Measurements from ENCODE around the gene FAM78B. TPM values are rescaled to one million over a fixed set of nuclear protein-coding genes. Genes with fewer than 3 reads are reported as not detected.

The FAM78B gene
- total and polyA plus RNA-seq, 8 donors: 0.44 to 8.0 (median 0.89) TPM; not detected in 2

GRCh38 chr1:166127003-166127402 is 39.8 kb downstream of the FAM78B start:
- no peaks in the 10 kb centered on the region for H3K4me1 ChIP-seq
- no peak overlapping the region for H3K4me3 ChIP-seq
- no peak overlapping the region for H3K27ac ChIP-seq
- no peak for DNase-seq
- 55 to 78% (median 73%) methylated on average over 1 of the region's 1 CpG for WGBS, 5 donors
- no peaks in the 10 kb centered on the region for H3K36me3 ChIP-seq
- no peaks in the 10 kb centered on the region for H3K9me3 ChIP-seq
- no peaks in the 10 kb centered on the region for H3K27me3 ChIP-seq
- no peak for TF ChIP-seq EP300 (IDR thresholded peaks at IDR 0.05)
- no peak for TF ChIP-seq POLR2AphosphoS5 (IDR thresholded peaks at IDR 0.05)
- TF ChIP-seq POLR2A (IDR thresholded peaks at IDR 0.05): no peak
- TF ChIP-seq CTCF (IDR thresholded peaks at IDR 0.05): no peak
- intact Hi-C loops (cut with DNase I; ENCODE audit: low total_unique reads): no loop called here

GRCh38 chr1:166122873-166123466 is 43.8 kb downstream of the FAM78B start:
- TF ChIP-seq POLR2A (IDR thresholded peaks at IDR 0.05) (no peak), CTCF (IDR thresholded peaks at IDR 0.05) (no peak), EP300 (IDR thresholded peaks at IDR 0.05) (no peak), POLR2AphosphoS5 (IDR thresholded peaks at IDR 0.05) (no peak)
- intact Hi-C loops (cut with DNase I; ENCODE audit: low total_unique reads): no loop called here
- H3K36me3 ChIP-seq: no peaks in the 10 kb centered on the region
- no peaks in the 10 kb centered on the region for H3K27me3 ChIP-seq
- no peaks in the 10 kb centered on the region for H3K4me1 ChIP-seq
- WGBS, 5 donors: 55 to 66% (median 61%) methylated on average over 8 of the region's 8 CpGs
- H3K9me3 ChIP-seq: no peaks in the 10 kb centered on the region
- no peak for DNase-seq
- no peak overlapping the region for H3K27ac ChIP-seq
- no peak overlapping the region for H3K4me3 ChIP-seq

- no peaks in the 10 kb centered on the region for H3K9me3 ChIP-seq
- intact Hi-C loops (cut with DNase I; ENCODE audit: low total_unique reads): no loop called here
- no peak overlapping the region for H3K27ac ChIP-seq
- no peaks in the 10 kb centered on the region for H3K4me1 ChIP-seq
- no peaks in the 10 kb centered on the region for H3K27me3 ChIP-seq
- H3K36me3 ChIP-seq: no peaks in the 10 kb centered on the region
- DNase-seq: no peak
- TF ChIP-seq CTCF (IDR thresholded peaks at IDR 0.05): no peak
- 81 to 93% (median 85%) methylated on average over 4 of the region's 4 CpGs for WGBS, 5 donors
- H3K4me3 ChIP-seq: no peak overlapping the region
These were observed 45.8 kb downstream of the FAM78B start for GRCh38 chr1:166121010-166121409.

- intact Hi-C loops (cut with DNase I; ENCODE audit: low total_unique reads): no loop called here
- WGBS, 5 donors: 81 to 91% (median 84%) methylated on average over 8 of the region's 8 CpGs
- no peak for TF ChIP-seq EP300 (IDR thresholded peaks at IDR 0.05)
- TF ChIP-seq POLR2AphosphoS5 (IDR thresholded peaks at IDR 0.05): no peak
- no peaks in the 10 kb centered on the region for H3K27me3 ChIP-seq
- H3K9me3 ChIP-seq: no peaks in the 10 kb centered on the region
- H3K4me3 ChIP-seq: no peak overlapping the region
- DNase-seq: no peak
- no peaks in the 10 kb centered on the region for H3K36me3 ChIP-seq
- H3K4me1 ChIP-seq: no peaks in the 10 kb centered on the region
- H3K27ac ChIP-seq: no peak overlapping the region
These were observed 46.5 kb downstream of the FAM78B start for GRCh38 chr1:166120281-166120680.

GRCh38 chr1:166119471-166119965 is 47.3 kb downstream of the FAM78B start:
- TF ChIP-seq POLR2AphosphoS5 (IDR thresholded peaks at IDR 0.05) (no peak), EP300 (IDR thresholded peaks at IDR 0.05) (no peak), CTCF (IDR thresholded peaks at IDR 0.05) (no peak), POLR2A (IDR thresholded peaks at IDR 0.05) (no peak)
- 49 to 63% (median 59%) methylated on average over 11 of the region's 11 CpGs for WGBS, 5 donors
- no peaks in the 10 kb centered on the region for H3K36me3 ChIP-seq
- no peak overlapping the region for H3K4me3 ChIP-seq
- no peak overlapping the region for H3K27ac ChIP-seq
- intact Hi-C loops (cut with DNase I; ENCODE audit: low total_unique reads): no loop called here
- H3K9me3 ChIP-seq: no peaks in the 10 kb centered on the region
- DNase-seq: no peak
- no peaks in the 10 kb centered on the region for H3K4me1 ChIP-seq
- H3K27me3 ChIP-seq: no peaks in the 10 kb centered on the region

All from stomach (tissue), 9 donors.